Small intestine (tissue), 7 donors: Measurements from ENCODE around the gene TRIM7. TPM values are rescaled to one million over a fixed set of nuclear protein-coding genes. Genes with fewer than 3 reads are reported as not detected.

Experiments
- DNase-seq, 2 donors: peaks; one replicate each; pipeline versions ENCODE4 v3.0.0 to v3.0.0-alpha.2; 2013
- FAIRE-seq: peaks from 2 replicates; lab custom pipeline; 2012; peaks lifted over from hg19 to GRCh38; lab: Jason Lieb, UNC
- H3K27ac ChIP-seq, 3 donors: one replicate each; pipeline ENCODE4 v1.5.1; 2013; ENCODE audit warnings: low read length in 2 of 3, mild to moderate bottlenecking in 2 of 3, control low read depth in 1 of 3, inconsistent platforms in 1 of 3, low read depth in 1 of 3, moderate library complexity in 1 of 3
- H3K27me3 ChIP-seq, 3 donors: one replicate each; pipeline ENCODE4 v1.6.1; 2013; ENCODE audit warnings: low read length in 3 of 3, inconsistent platforms in 1 of 3; ENCODE audit not compliant: control insufficient read depth in 3 of 3, insufficient read depth in 3 of 3
- H3K36me3 ChIP-seq, 3 donors: one replicate each; pipeline ENCODE4 v1.6.1; 2013; ENCODE audit warnings: low read length in 3 of 3, inconsistent platforms in 1 of 3, low read depth in 1 of 3, mild to moderate bottlenecking in 1 of 3, moderate library complexity in 1 of 3; ENCODE audit not compliant: control insufficient read depth in 3 of 3, insufficient read depth in 2 of 3
- H3K4me1 ChIP-seq, 3 donors: one replicate each; pipeline ENCODE4 v1.6.1; 2013; ENCODE audit warnings: low read length in 2 of 3, inconsistent platforms in 1 of 3, low read depth in 1 of 3, mild to moderate bottlenecking in 1 of 3, moderate library complexity in 1 of 3; ENCODE audit not compliant: control insufficient read depth in 3 of 3, insufficient read depth in 2 of 3
- H3K4me3 ChIP-seq, 3 donors: one replicate each; pipeline ENCODE4 v1.5.1; 2013; ENCODE audit warnings: low read length in 3 of 3, control low read depth in 1 of 3, inconsistent platforms in 1 of 3, low read depth in 1 of 3, mild to moderate bottlenecking in 1 of 3, moderate library complexity in 1 of 3
- H3K9me3 ChIP-seq, 2 donors: one replicate each; pipeline ENCODE4 v1.6.1; 2013; ENCODE audit warnings: low read depth in 1 of 2, low read length in 1 of 2; ENCODE audit not compliant: control insufficient read depth in 2 of 2, insufficient read depth in 1 of 2
- WGBS, 3 donors: extraction: QIAGEN DNeasy Blood & Tissue Kit; methylation state at CpG; one replicate each; pipeline ENCODE4 v1.1.7; 2013; 5-methylcytosine and 5-hydroxymethylcytosine counted together
- polyA plus RNA-seq, 4 donors: library from polyadenylated mRNA; stranded (reverse) in 3 of 4; unstranded in 1 of 4; fragments of 200-250 nt in 3 of 4; fragments of 120-200 nt in 1 of 4; gene quantifications; one replicate each; pipeline versions ENCODE4 v1.2.1 to v1.2.3, GENCODE V29; 2013
- donor health status: healthy with polysubstance abuse.
- donor health status: control.
- donor health status: control.
- donor health status: Bipolar disorder and iron deficiency.
- donor health status: healthy.

Gene TRIM7
- polyA plus RNA-seq, 4 donors: 0.22 to 2.1 (median 0.89) TPM; not detected in 1

- no peak for FAIRE-seq
- Histone ChIP-seq H3K27me3 (no peaks in the 10 kb centered on the region), H3K36me3 (peaks cover 30 to 88% (median 38%) of the 10 kb centered on the region in 3 donors), H3K9me3 (no peaks in the 10 kb centered on the region), H3K4me3 (no peak overlapping the region), H3K27ac (no peak overlapping the region), H3K4me1 (no peaks in the 10 kb centered on the region)
- WGBS, 3 donors: 84 to 87% (median 86%) methylated on average over 5 of the region's 5 CpGs
- DNase-seq: no peak
Observed at GRCh38 chr5:181235323-181235688, 30.3 kb upstream of the TRIM7 start.

GRCh38 chr5:181234455-181235306 is 29.7 kb upstream of the TRIM7 start:
- DNase-seq (no peak), FAIRE-seq (no peak)
- no peak overlapping the region for H3K27ac ChIP-seq
- WGBS, 3 donors: 86 to 90% (median 87%) methylated on average over 22 of the region's 22 CpGs
- H3K4me1 ChIP-seq: no peaks in the 10 kb centered on the region
- H3K4me3 ChIP-seq: no peak overlapping the region
- no peaks in the 10 kb centered on the region for H3K27me3 ChIP-seq
- H3K36me3 ChIP-seq: peaks cover 28 to 87% (median 38%) of the 10 kb centered on the region in 3 donors
- H3K9me3 ChIP-seq: no peaks in the 10 kb centered on the region

GRCh38 chr5:181233801-181234454 is 28.9 kb upstream of the TRIM7 start:
- no peak overlapping the region for H3K27ac ChIP-seq
- peaks cover 28 to 82% (median 38%) of the 10 kb centered on the region in 3 donors for H3K36me3 ChIP-seq
- H3K27me3 ChIP-seq: no peaks in the 10 kb centered on the region
- WGBS, 3 donors: 90 to 93% (median 90%) methylated on average over 20 to 24 of the region's 24 CpGs
- H3K9me3 ChIP-seq: no peaks in the 10 kb centered on the region
- no peak overlapping the region for H3K4me3 ChIP-seq
- no peaks in the 10 kb centered on the region for H3K4me1 ChIP-seq
- FAIRE-seq (no peak), DNase-seq (no peak)

- Histone ChIP-seq H3K4me3 (no peak overlapping the region), H3K27ac (no peak overlapping the region), H3K9me3 (no peaks in the 10 kb centered on the region), H3K27me3 (no peaks in the 10 kb centered on the region), H3K36me3 (peaks cover 28 to 75% (median 38%) of the 10 kb centered on the region in 3 donors), H3K4me1 (no peaks in the 10 kb centered on the region)
- 80 to 83% (median 81%) methylated on average over 16 of the region's 16 CpGs for WGBS, 3 donors
- FAIRE-seq: no peak
- no peak for DNase-seq
Observed at GRCh38 chr5:181233088-181233800, 28.2 kb upstream of the TRIM7 start.

GRCh38 chr5:181232593-181232992 is 27.6 kb upstream of the TRIM7 start:
- Histone ChIP-seq H3K27ac (no peak overlapping the region), H3K36me3 (peaks cover 22 to 72% (median 33%) of the 10 kb centered on the region in 3 donors), H3K4me1 (no peaks in the 10 kb centered on the region), H3K4me3 (no peak overlapping the region), H3K27me3 (no peaks in the 10 kb centered on the region), H3K9me3 (no peaks in the 10 kb centered on the region)
- DNase-seq (no peak), FAIRE-seq (no peak)
- WGBS, 3 donors: 86 to 93% (median 90%) methylated on average over 16 to 18 of the region's 18 CpGs

- Histone ChIP-seq H3K27me3 (no peaks in the 10 kb centered on the region), H3K4me1 (no peaks in the 10 kb centered on the region), H3K27ac (no peak overlapping the region), H3K9me3 (no peaks in the 10 kb centered on the region), H3K4me3 (no peak overlapping the region), H3K36me3 (peaks cover 11 to 66% (median 23%) of the 10 kb centered on the region in 3 donors)
- no peak for FAIRE-seq
- WGBS, 3 donors: 87 to 88% (median 87%) methylated on average over 7 of the region's 7 CpGs
- no peak for DNase-seq
Observed at GRCh38 chr5:181231432-181231831, 26.4 kb upstream of the TRIM7 start.

GRCh38 chr5:181230551-181230950 is 25.6 kb upstream of the TRIM7 start:
- H3K4me3 ChIP-seq: no peak overlapping the region
- H3K4me1 ChIP-seq: no peaks in the 10 kb centered on the region
- H3K27ac ChIP-seq: no peak overlapping the region
- 78 to 83% (median 79%) methylated on average over 6 of the region's 6 CpGs for WGBS, 3 donors
- H3K36me3 ChIP-seq: peaks cover 5 to 60% (median 15%) of the 10 kb centered on the region in 3 donors
- no peaks in the 10 kb centered on the region for H3K9me3 ChIP-seq
- no peak for DNase-seq
- FAIRE-seq: no peak
- H3K27me3 ChIP-seq: no peaks in the 10 kb centered on the region

GRCh38 chr5:181229996-181230395 is 25.0 kb upstream of the TRIM7 start:
- H3K27ac ChIP-seq: no peak overlapping the region
- peaks cover 5 to 54% (median 15%) of the 10 kb centered on the region in 3 donors for H3K36me3 ChIP-seq
- no peak overlapping the region for H3K4me3 ChIP-seq
- WGBS, 3 donors: 87 to 95% (median 91%) methylated on average over 13 of the region's 13 CpGs
- H3K27me3 ChIP-seq: no peaks in the 10 kb centered on the region
- no peak for DNase-seq
- no peaks in the 10 kb centered on the region for H3K9me3 ChIP-seq
- FAIRE-seq: no peak
- H3K4me1 ChIP-seq: no peaks in the 10 kb centered on the region
